ENCODE data around the gene MSN. TPM values are rescaled to one million over a fixed set of nuclear protein-coding genes. Genes with fewer than 3 reads are reported as not detected.

Gene MSN
- total RNA-seq, 1 experiment from 2014 or later = 91.2 TPM

DNA sequence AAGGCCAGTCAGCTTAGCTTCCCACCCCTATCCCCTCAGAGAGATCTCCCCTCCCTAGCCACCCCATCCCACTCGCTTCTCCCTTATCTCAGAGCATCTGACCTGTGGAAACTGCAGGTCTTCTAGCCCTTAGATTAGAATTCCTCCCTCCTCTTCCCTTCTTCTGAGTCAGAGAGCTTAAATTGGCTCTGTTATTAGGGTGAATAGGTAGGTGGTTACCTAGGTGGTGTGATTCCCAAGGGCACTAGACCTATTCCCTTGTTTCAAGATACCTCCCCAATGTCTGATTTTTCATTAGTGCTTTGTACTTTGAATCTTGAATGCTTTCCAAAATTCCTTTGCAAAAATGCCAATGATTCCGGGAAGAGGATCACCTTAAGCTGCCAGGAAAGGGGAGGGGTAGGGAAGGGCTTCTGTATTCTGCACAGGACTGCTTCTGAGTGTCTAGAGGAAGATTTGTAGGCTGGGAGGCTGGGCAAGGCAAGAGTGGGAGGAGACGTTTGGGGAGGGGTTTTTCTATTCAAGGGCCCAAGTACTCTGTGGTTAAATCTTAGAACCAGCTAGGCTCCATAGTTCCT is 24.5 kb upstream of the MSN start:
- ATAC-seq (no peak), DNase-seq (ENCODE audit: low spot score) (no peak)
- TF ChIP-seq, protein P1, sequence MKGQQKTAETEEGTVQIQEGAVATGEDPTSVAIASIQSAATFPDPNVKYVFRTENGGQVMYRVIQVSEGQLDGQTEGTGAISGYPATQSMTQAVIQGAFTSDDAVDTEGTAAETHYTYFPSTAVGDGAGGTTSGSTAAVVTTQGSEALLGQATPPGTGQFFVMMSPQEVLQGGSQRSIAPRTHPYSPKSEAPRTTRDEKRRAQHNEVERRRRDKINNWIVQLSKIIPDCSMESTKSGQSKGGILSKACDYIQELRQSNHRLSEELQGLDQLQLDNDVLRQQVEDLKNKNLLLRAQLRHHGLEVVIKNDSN (CRISPR knock-in tag; IDR thresholded peaks at IDR 0.05) = no peak
- TF ChIP-seq ATF3 (CRISPR knock-in tag; conservative IDR thresholded peaks at IDR 0.05) = no peak
- no peak for TF ChIP-seq ZBTB21 (CRISPR knock-in tag; IDR thresholded peaks at IDR 0.05; ENCODE audit: borderline replicate concordance)
- no peak for TF ChIP-seq GABPB1 (CRISPR knock-in tag; IDR thresholded peaks at IDR 0.05)
- TF ChIP-seq NR2C2 (CRISPR knock-in tag; IDR thresholded peaks at IDR 0.05) = no peak
- no peak for TF ChIP-seq MXD4 (CRISPR knock-in tag; IDR thresholded peaks at IDR 0.05; ENCODE audit: borderline replicate concordance)
- no peak for TF ChIP-seq HMGXB4 (CRISPR knock-in tag; IDR thresholded peaks at IDR 0.05)
- no peak for TF ChIP-seq ZNF396 (CRISPR knock-in tag; IDR thresholded peaks at IDR 0.05; ENCODE audit: borderline replicate concordance)
- TF ChIP-seq, protein P2, sequence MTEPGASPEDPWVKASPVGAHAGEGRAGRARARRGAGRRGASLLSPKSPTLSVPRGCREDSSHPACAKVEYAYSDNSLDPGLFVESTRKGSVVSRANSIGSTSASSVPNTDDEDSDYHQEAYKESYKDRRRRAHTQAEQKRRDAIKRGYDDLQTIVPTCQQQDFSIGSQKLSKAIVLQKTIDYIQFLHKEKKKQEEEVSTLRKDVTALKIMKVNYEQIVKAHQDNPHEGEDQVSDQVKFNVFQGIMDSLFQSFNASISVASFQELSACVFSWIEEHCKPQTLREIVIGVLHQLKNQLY (CRISPR knock-in tag; IDR thresholded peaks at IDR 0.05) = no peak
- no peak for TF ChIP-seq ZNF317 (CRISPR knock-in tag; IDR thresholded peaks at IDR 0.05; ENCODE audit: borderline replicate concordance, low read depth)
- no peak for TF ChIP-seq SP1 (CRISPR knock-in tag; conservative IDR thresholded peaks at IDR 0.05)
- TF ChIP-seq, protein P3, sequence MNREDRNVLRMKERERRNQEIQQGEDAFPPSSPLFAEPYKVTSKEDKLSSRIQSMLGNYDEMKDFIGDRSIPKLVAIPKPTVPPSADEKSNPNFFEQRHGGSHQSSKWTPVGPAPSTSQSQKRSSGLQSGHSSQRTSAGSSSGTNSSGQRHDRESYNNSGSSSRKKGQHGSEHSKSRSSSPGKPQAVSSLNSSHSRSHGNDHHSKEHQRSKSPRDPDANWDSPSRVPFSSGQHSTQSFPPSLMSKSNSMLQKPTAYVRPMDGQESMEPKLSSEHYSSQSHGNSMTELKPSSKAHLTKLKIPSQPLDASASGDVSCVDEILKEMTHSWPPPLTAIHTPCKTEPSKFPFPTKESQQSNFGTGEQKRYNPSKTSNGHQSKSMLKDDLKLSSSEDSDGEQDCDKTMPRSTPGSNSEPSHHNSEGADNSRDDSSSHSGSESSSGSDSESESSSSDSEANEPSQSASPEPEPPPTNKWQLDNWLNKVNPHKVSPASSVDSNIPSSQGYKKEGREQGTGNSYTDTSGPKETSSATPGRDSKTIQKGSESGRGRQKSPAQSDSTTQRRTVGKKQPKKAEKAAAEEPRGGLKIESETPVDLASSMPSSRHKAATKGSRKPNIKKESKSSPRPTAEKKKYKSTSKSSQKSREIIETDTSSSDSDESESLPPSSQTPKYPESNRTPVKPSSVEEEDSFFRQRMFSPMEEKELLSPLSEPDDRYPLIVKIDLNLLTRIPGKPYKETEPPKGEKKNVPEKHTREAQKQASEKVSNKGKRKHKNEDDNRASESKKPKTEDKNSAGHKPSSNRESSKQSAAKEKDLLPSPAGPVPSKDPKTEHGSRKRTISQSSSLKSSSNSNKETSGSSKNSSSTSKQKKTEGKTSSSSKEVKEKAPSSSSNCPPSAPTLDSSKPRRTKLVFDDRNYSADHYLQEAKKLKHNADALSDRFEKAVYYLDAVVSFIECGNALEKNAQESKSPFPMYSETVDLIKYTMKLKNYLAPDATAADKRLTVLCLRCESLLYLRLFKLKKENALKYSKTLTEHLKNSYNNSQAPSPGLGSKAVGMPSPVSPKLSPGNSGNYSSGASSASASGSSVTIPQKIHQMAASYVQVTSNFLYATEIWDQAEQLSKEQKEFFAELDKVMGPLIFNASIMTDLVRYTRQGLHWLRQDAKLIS (CRISPR knock-in tag; IDR thresholded peaks at IDR 0.05; ENCODE audit: borderline replicate concordance) = no peak
- 0 out of 2 replicates have a peak, but pooled peaks cover 3% of the 10 kb centered on the region for H3K4me1 Mint-ChIP-seq
- no peaks in the 10 kb centered on the region for H3K27me3 Mint-ChIP-seq (ENCODE audit: low read depth)
- no peak overlapping the region for H3K27ac Mint-ChIP-seq
- POLR2A ChIA-PET = no interaction called here
- no peaks in the 10 kb centered on the region for H3K9me3 Mint-ChIP-seq
- CTCF ChIA-PET = interaction anchor here (1.1 to 2.1 kb wide), 2 partner anchors 77 to 80 kb away, joined by 3 to 5 read pairs; no protein-coding TSS in a partner anchor
- H3K36me3 Mint-ChIP-seq = no peaks in the 10 kb centered on the region
- H3K4me3 Mint-ChIP-seq = no peak overlapping the region

DNA sequence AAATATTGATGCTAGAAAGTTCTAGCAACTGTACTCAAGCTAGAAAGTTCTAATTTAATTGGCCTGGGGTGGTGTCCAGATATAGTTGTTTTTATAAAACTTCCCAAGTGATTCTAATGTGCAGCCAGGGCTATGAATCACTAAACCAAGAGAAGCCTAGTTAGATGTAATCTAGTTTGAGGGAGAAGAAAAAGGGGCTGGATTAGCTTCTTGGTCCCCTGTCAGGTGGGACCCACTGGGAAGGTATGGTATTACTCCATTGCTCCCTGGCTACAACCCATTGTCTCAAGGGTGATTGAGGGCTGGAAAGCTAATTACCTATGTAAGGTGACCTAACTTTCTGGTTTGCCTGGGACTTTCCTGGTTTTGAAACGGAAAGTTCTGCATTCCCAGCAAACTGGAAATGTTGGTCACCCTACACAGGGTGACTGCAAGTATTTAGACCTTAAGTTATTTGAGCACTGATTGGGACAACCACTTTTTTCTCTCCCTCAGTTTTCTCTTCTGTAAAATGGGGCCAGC is 23.9 kb upstream of the MSN start:
- Mint-ChIP-seq H3K9me3 (no peaks in the 10 kb centered on the region), H3K4me1 (0 out of 2 replicates have a peak, but pooled peaks cover 3% of the 10 kb centered on the region), H3K27ac (no peak overlapping the region), H3K4me3 (no peak overlapping the region), H3K36me3 (no peaks in the 10 kb centered on the region), H3K27me3 (ENCODE audit: low read depth) (no peaks in the 10 kb centered on the region)
- POLR2A ChIA-PET = no interaction called here
- DNase-seq (ENCODE audit: low spot score) (no peak), ATAC-seq (no peak)
- CTCF ChIA-PET = interaction anchor here (1.1 to 2.1 kb wide), 2 partner anchors 77 to 80 kb away, joined by 3 to 5 read pairs; no protein-coding TSS in a partner anchor
- TF ChIP-seq, protein P4, sequence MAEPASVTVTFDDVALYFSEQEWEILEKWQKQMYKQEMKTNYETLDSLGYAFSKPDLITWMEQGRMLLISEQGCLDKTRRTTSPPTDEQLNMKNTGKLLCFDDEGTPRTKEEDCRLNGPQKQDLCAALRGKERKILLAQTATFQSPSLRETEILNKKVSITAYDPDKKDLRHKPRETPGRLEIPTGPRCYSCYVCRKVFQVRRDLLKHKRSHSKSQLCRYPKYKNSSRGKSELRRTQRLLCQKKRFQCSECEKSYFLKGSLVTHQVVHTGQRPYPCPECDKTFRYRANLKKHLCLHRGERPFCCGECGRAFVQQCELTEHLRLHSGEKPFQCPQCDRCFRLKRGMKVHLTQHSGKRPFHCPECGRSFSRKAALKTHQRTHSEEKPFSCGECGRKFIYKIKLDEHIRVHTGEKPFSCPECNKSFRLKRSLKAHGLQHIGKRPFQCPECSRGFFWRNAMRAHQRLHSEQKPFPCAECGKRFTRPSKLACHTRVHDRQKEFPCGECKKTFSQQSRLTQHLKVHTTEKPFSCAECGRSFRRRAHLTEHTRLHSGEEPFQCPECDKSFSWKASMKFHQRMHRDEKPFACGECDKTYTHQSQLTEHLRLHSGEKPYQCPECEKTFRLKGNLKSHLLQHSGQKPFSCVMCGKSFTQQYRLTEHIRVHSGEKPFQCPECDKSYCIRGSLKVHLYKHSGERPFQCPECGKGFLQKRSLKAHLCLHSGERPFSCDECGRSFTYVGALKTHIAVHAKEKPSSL (CRISPR knock-in tag; conservative IDR thresholded peaks at IDR 0.05) = no peak
- no peak for TF ChIP-seq ZBTB21 (CRISPR knock-in tag; IDR thresholded peaks at IDR 0.05; ENCODE audit: borderline replicate concordance)
- no peak for TF ChIP-seq E2F4 (CRISPR knock-in tag; IDR thresholded peaks at IDR 0.05; ENCODE audit: borderline replicate concordance, low read depth)
- no peak for TF ChIP-seq ATF6 (CRISPR knock-in tag; IDR thresholded peaks at IDR 0.05)
- TF ChIP-seq, protein P3 (CRISPR knock-in tag; IDR thresholded peaks at IDR 0.05; ENCODE audit: borderline replicate concordance) = no peak

Data from WTC11 (cell line).